ENCODE measurements around the gene PLIN5.

- no peak for TF ChIP-seq CTCF (IDR thresholded peaks at IDR 0.05; ENCODE audit: low read depth, low read length)
- TF ChIP-seq POLR2A (IDR thresholded peaks at IDR 0.05; ENCODE audit: extremely low read depth, insufficient read length): no peak
- TF ChIP-seq MAX (IDR thresholded peaks at IDR 0.05; ENCODE audit: low read depth, low read length): no peak; the same call in 1 of the 2 replicates
These were observed 8.1 kb upstream of the PLIN5 start for GRCh38 chr19:4542896-4543841.
